Heart left ventricle (tissue), 16 donors: Measurements from ENCODE around the gene PTCD1. TPM values are rescaled to one million over a fixed set of nuclear protein-coding genes. Genes with fewer than 3 reads are reported as not detected.

Experiments
- ATAC-seq, 4 donors: fragments of 200-7000 bp; cut with Tn5 transposase; one replicate each; pipeline ENCODE4 v1.9.1; 2020 to 2022; ENCODE audit warnings: moderate library complexity in 4 of 4, mild to moderate bottlenecking in 3 of 4, moderate number of reproducible peaks in 1 of 4
- DNase-seq, 5 donors: peaks; one replicate each; pipeline ENCODE4 v3.0.0-alpha.2; 2020
- H3K27ac ChIP-seq, 12 donors: fragments of 200-600 bp; sonication (generic) in 4 of 12; one replicate each; pipeline versions ENCODE4 v1.5.0 to v1.8.0; 2016 to 2022; ENCODE audit warnings: mild to moderate bottlenecking in 2 of 12
- H3K27me3 ChIP-seq, 9 donors: fragments of 200-600 bp; sonication (generic) in 2 of 9; one replicate each; pipeline versions ENCODE4 v1.5.1 to v1.8.0; 2016 to 2022; ENCODE audit warnings: mild to moderate bottlenecking in 3 of 9
- H3K36me3 ChIP-seq, 9 donors: fragments of 200-600 bp; sonication (generic) in 2 of 9; one replicate each; pipeline versions ENCODE4 v1.5.0 to v1.8.0; 2018 to 2022; ENCODE audit warnings: mild to moderate bottlenecking in 2 of 9
- H3K4me1 ChIP-seq, 12 donors: fragments of 200-600 bp; sonication (generic) in 4 of 12; one replicate each; pipeline versions ENCODE4 v1.5.0 to v1.8.0; 2016 to 2022; ENCODE audit warnings: mild to moderate bottlenecking in 3 of 12
- H3K4me3 ChIP-seq, 12 donors: fragments of 200-600 bp; sonication (generic) in 4 of 12; one replicate each; pipeline versions ENCODE4 v1.5.0 to v1.8.0; 2017 to 2022; ENCODE audit warnings: mild to moderate bottlenecking in 9 of 12, moderate library complexity in 4 of 12
- H3K9me3 ChIP-seq, 12 donors: fragments of 200-600 bp; sonication (generic) in 4 of 12; one replicate each; pipeline versions ENCODE4 v1.5.0 to v1.8.0; 2016 to 2022; ENCODE audit warnings: mild to moderate bottlenecking in 1 of 12
- POLR2A ChIP-seq, 2 donors: fragments of 450-650 bp; IDR thresholded peaks; one replicate each; pipeline ENCODE4 v1.6.1; 2017; ENCODE audit warnings: antibody characterized with exemption in 2 of 2, mild to moderate bottlenecking in 2 of 2, moderate library complexity in 2 of 2
- WGBS, 4 donors: extraction: QIAGEN DNeasy Blood & Tissue Kit in 2 of 4; methylation state at CpG; one replicate each; pipeline versions ENCODE4 v1.1.5 to v1.1.7; 2013 to 2018; 5-methylcytosine and 5-hydroxymethylcytosine counted together
- intact Hi-C, 10 donors: fragments of 100-400 bp; cut with DNase I; formaldehyde crosslinking; loops; one replicate each; pipeline versions ENCODE4 v1.11.1 to v1.14.2; 2022
- polyA plus RNA-seq, 2 donors: library from polyadenylated mRNA; stranded (reverse); fragments of 200-250 nt; gene quantifications; one replicate each; pipeline ENCODE4 v1.2.3, GENCODE V29; 2013
- total RNA-seq, 9 donors: library from RNA; depleted of rRNA in 2 of 9; stranded (reverse); fragments of >200 nt in 2 of 9; fragmentation: NEBNext Ultra II Directional in 3 of 9; extraction: Animal tissue kit (Norgen Biotek cat#: 25700) in 3 of 9; gene quantifications; one replicate each; pipeline versions ENCODE4 v1.1.0 to v1.2.4, GENCODE V29; 2016 to 2023
- TF ChIP-seq, protein P1 (sequence below), 12 donors: fragments of 200-600 bp; sonication (generic) in 4 of 12; IDR thresholded peaks; one replicate each; pipeline versions ENCODE4 v1.5.0 to v1.8.0; 2018 to 2022; ENCODE audit warnings: antibody characterized with exemption in 12 of 12, mild to moderate bottlenecking in 5 of 12
- donor health status: ischemic (EF 13 %, LVEDD 7.1; RV severe dilation, severe dysfunction).
- donor health status: healthy with polysubstance abuse.
- donor health status: DM: no; HTN: yes; CAD: no.
- donor health status: DM: no; HTN: no; CAD: no.
- donor health status: ischemic (EF 25% LVEDD 6.9; RV normal size, moderate dysfunction).
- donor health status: ischemic (EF 25% LVEDD 5.7; RV mildly dilated, moderate dysfunction).
- donor health status: healthy.
- donor health status: DM: yes; HTN: yes; CAD: no.
- donor health status: ischemic (EF 35%, LVEDD 5.7; RV mildly dilated, moderate dysfunction).
- donor health status: nonischemic (EF 11% LVEDD 7.7; RV severe dilation, severe dysfunction).
- donor health status: DM: yes; HTN: yes; CAD: no.
- donor health status: PGD.
- donor health status: ischemic (EF 29% LVEDD 5.4; RV normal size, mild dysfunction).
- donor health status: nonischemic (EF 23%, LVEDD 6.1; RV moderate dilation, normal function).

The PTCD1 gene
- total and polyA plus RNA-seq, 11 donors, result 2.1 to 9.0 (median 3.7) TPM

DNA sequence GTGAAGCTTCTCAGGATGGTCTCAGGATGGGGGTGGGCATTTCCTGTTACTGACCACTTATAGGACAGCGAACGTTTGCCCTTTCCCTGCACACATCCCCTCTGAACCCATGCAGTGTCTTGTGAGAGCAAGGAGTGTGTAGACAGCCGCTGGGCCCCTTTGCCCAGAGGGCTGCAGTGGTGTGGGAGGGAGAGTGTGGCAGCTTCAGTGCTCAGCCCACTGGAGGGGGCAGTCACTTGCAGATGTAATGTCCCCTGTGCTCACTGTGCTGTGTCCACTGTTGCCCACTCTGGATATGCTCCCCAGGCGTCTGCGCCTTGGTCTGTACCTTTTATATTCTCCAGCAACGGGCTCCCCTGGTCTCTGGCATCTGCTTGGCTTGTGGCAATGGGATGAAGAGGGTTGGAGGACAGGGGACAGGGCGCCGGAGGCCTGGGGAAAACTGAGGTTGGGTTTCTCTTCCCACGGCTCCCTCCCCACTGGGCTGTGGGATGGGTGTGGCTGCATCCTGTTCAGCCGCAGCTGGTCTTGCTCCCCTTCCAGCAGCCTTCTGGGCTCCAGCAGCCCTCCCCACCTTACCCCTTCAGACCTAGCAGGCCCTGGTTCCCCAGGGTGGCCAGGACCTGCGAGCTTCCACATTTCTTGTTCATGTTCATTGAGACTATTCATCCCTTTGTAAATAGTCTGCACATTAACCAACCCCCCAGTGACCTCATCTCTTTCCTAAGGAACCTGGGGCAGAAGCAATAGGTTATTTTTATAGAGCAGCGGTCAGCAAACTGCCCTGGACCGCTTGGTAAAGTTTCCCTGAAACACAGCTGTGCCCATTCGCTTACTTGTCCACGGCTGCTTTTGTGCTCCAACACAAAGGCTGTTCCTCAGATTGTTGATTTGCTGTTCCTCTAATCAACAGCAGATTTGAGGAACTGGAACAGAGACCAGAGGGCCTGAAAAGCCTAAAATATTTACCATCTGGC is 40.2 kb upstream of the PTCD1 start:
- intact Hi-C loops, result no loop called here
- peak overlapping the region in 11 of 12 donors; percentile 12 to 68 (median 42) for H3K27ac ChIP-seq
- DNase-seq, result peak in 1 of 5 donors; percentile 44
- 63 to 68% (median 65%) methylated on average over 12 to 15 of the region's 15 CpGs for WGBS, 4 donors
- H3K4me3 ChIP-seq, result no peak overlapping the region
- no peaks in the 10 kb centered on the region for H3K27me3 ChIP-seq
- TF ChIP-seq, protein P1, sequence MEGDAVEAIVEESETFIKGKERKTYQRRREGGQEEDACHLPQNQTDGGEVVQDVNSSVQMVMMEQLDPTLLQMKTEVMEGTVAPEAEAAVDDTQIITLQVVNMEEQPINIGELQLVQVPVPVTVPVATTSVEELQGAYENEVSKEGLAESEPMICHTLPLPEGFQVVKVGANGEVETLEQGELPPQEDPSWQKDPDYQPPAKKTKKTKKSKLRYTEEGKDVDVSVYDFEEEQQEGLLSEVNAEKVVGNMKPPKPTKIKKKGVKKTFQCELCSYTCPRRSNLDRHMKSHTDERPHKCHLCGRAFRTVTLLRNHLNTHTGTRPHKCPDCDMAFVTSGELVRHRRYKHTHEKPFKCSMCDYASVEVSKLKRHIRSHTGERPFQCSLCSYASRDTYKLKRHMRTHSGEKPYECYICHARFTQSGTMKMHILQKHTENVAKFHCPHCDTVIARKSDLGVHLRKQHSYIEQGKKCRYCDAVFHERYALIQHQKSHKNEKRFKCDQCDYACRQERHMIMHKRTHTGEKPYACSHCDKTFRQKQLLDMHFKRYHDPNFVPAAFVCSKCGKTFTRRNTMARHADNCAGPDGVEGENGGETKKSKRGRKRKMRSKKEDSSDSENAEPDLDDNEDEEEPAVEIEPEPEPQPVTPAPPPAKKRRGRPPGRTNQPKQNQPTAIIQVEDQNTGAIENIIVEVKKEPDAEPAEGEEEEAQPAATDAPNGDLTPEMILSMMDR (IDR thresholded peaks at IDR 0.05), result no peak
- no peak for TF ChIP-seq POLR2A (IDR thresholded peaks at IDR 0.05)
- ATAC-seq, result peak in 3 of 4 donors; percentile 48 to 68 (median 50)
- H3K4me1 ChIP-seq, result peaks cover 0 to 26% (median 14%) of the 10 kb centered on the region in 12 donors
- peaks cover 0 to 49% (median 22%) of the 10 kb centered on the region in 9 donors for H3K36me3 ChIP-seq
- no peaks in the 10 kb centered on the region for H3K9me3 ChIP-seq

DNA sequence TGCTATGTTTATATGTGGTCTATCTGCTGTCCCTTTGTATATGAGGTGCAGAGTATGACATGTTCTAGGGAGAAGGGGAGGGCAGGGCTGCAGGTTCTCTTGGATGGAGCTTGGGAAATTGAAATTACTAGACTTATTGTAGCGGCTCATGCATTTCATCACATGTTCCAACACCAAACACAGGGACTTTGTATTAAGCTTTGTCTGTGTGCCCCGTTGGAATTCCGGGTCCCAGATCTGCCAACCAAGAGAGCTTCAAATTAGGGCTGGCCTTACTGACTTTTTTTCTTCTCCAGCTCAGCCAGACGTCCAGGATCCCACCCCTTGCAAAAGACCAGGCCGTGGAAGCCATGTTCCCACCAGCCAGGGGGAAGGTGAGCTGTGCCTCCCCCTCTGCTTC is 37.5 kb upstream of the PTCD1 start:
- no peak overlapping the region for H3K27ac ChIP-seq
- 76 to 87% (median 82%) methylated on average over 5 of the region's 5 CpGs for WGBS, 4 donors
- H3K4me1 ChIP-seq, result peaks cover 0 to 36% (median 21%) of the 10 kb centered on the region in 12 donors
- H3K36me3 ChIP-seq, result peaks cover 0 to 25% (median 11%) of the 10 kb centered on the region in 9 donors
- DNase-seq (no peak), ATAC-seq (no peak)
- H3K27me3 ChIP-seq, result no peaks in the 10 kb centered on the region
- TF ChIP-seq POLR2A (IDR thresholded peaks at IDR 0.05), result no peak
- TF ChIP-seq, protein P1 (IDR thresholded peaks at IDR 0.05), result no peak
- H3K9me3 ChIP-seq, result no peaks in the 10 kb centered on the region
- H3K4me3 ChIP-seq, result no peak overlapping the region
- intact Hi-C loops, result no loop called here

- no peak for DNase-seq
- TF ChIP-seq, protein P1 (IDR thresholded peaks at IDR 0.05), result no peak
- no peak for TF ChIP-seq POLR2A (IDR thresholded peaks at IDR 0.05)
- Histone ChIP-seq H3K4me1 (peaks cover 0 to 30% (median 13%) of the 10 kb centered on the region in 12 donors), H3K9me3 (no peaks in the 10 kb centered on the region), H3K4me3 (peak overlapping the region; percentile 38 to 96 (median 82)), H3K27ac (peak overlapping the region in 10 of 12 donors; percentile 77 to 95 (median 88)), H3K27me3 (no peaks in the 10 kb centered on the region), H3K36me3 (peaks cover 0 to 6% (median 0%) of the 10 kb centered on the region in 9 donors)
- 1 to 6% (median 2%) methylated on average over 7 of the region's 7 CpGs for WGBS, 4 donors
- intact Hi-C loops, result loop anchor here in 1 of 10 donors (2.0 kb wide), 1 partner anchor 28 kb away; the partner anchor contains the start of gene ZNF394
- peak in 1 of 4 donors; percentile 15 for ATAC-seq
These were observed 34.7 kb upstream of the PTCD1 start for GRCh38 chr7:99473315-99473596.
